Stomach (tissue), 4 donors: ENCODE data around the gene CENPP.

ENCODE experiments used
- EP300 ChIP-seq: sonication (generic); formaldehyde crosslinking; IDR thresholded peaks from one replicate; pipeline ENCODE4 v1.6.1; 2017; ENCODE audit warnings: antibody characterized with exemption
- POLR2AphosphoS5 ChIP-seq, 3 donors: sonication (generic); formaldehyde crosslinking; IDR thresholded peaks; one replicate each; pipeline ENCODE4 v1.6.1; 2016; ENCODE audit warnings: antibody characterized with exemption in 3 of 3
- TF ChIP-seq, protein P1 (sequence below), 7 experiments: fragments of 450-650 bp in 4 of 7; fragments of 200-600 bp in 3 of 7; sonication (generic) in 3 of 7; IDR thresholded peaks; one replicate each; pipeline ENCODE4 v1.5.1; 2016 to 2019; ENCODE audit warnings: antibody characterized with exemption in 7 of 7, control low read depth in 2 of 7, mild to moderate bottlenecking in 1 of 7

- TF ChIP-seq, protein P1, sequence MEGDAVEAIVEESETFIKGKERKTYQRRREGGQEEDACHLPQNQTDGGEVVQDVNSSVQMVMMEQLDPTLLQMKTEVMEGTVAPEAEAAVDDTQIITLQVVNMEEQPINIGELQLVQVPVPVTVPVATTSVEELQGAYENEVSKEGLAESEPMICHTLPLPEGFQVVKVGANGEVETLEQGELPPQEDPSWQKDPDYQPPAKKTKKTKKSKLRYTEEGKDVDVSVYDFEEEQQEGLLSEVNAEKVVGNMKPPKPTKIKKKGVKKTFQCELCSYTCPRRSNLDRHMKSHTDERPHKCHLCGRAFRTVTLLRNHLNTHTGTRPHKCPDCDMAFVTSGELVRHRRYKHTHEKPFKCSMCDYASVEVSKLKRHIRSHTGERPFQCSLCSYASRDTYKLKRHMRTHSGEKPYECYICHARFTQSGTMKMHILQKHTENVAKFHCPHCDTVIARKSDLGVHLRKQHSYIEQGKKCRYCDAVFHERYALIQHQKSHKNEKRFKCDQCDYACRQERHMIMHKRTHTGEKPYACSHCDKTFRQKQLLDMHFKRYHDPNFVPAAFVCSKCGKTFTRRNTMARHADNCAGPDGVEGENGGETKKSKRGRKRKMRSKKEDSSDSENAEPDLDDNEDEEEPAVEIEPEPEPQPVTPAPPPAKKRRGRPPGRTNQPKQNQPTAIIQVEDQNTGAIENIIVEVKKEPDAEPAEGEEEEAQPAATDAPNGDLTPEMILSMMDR (IDR thresholded peaks at IDR 0.05): no peak
- no peak for TF ChIP-seq POLR2AphosphoS5 (IDR thresholded peaks at IDR 0.05)
- TF ChIP-seq EP300: no peak
Measured at GRCh38 chr9:92349771-92350739, 24.3 kb downstream of the CENPP start.
